ENCODE data around the gene C16orf82.

Gene C16orf82

GRCh38 chr16:27108051-27108770, 41.5 kb downstream of the C16orf82 start:
- ChIA-PET CTCF (interaction anchor here (1.1 kb wide), 1 partner anchor 10 kb away, joined by 3 read pairs; no protein-coding TSS in a partner anchor), POLR2A (no interaction called here)
- TF ChIP-seq CTCF (IDR thresholded peaks at IDR 0.05; ENCODE audit: insufficient read depth, low read length, missing control alignments) = no peak
- DNase-seq (ENCODE audit: low read depth, low spot score) = no peak
- no peak overlapping the region for H3K4me3 ChIP-seq (ENCODE audit: low read depth, low read length)

- POLR2A ChIA-PET = interaction anchor here (0.6 to 0.7 kb wide), 2 partner anchors 90 to 1832 kb away, joined by 3 read pairs; no protein-coding TSS in a partner anchor
- CTCF ChIA-PET = interaction anchor here (1.0 to 2.7 kb wide), 17 partner anchors 11 to 1877 kb away, joined by 3 to 18 read pairs (median 6); no protein-coding TSS in a partner anchor
These were observed 42.3 kb downstream of the C16orf82 start for GRCh38 chr16:27108826-27109665.

GRCh38 chr16:27109666-27110523, 43.2 kb downstream of the C16orf82 start:
- DNase-seq (ENCODE audit: low read depth, low spot score) = no peak
- CTCF ChIA-PET = interaction anchor here (0.6 to 2.7 kb wide), 33 partner anchors 10 to 1879 kb away, joined by 3 to 18 read pairs (median 5); no protein-coding TSS in a partner anchor
- POLR2A ChIA-PET = interaction anchor here (0.6 to 0.7 kb wide), 2 partner anchors 90 to 1833 kb away, joined by 3 read pairs; no protein-coding TSS in a partner anchor
- TF ChIP-seq CTCF (IDR thresholded peaks at IDR 0.05; ENCODE audit: insufficient read depth, low read length, missing control alignments) = peak; percentile 90
- peak overlapping the region; percentile 54 for H3K4me3 ChIP-seq (ENCODE audit: low read depth, low read length)

More at GRCh38 chr16:27108826-27109665, 42.3 kb downstream of the C16orf82 start:
- no peak for DNase-seq (ENCODE audit: low read depth, low spot score)
- no peak for TF ChIP-seq CTCF (IDR thresholded peaks at IDR 0.05; ENCODE audit: insufficient read depth, low read length, missing control alignments)
- H3K4me3 ChIP-seq (ENCODE audit: low read depth, low read length) = peak overlapping the region; percentile 52

GRCh38 chr16:27110524-27110896, 43.8 kb downstream of the C16orf82 start:
- POLR2A ChIA-PET = no interaction called here
- H3K4me3 ChIP-seq (ENCODE audit: low read depth, low read length) = no peak overlapping the region
- no peak for DNase-seq (ENCODE audit: low read depth, low spot score)
- CTCF ChIA-PET = interaction anchor here (0.6 to 2.7 kb wide), 36 partner anchors 9 to 1880 kb away, joined by 3 to 18 read pairs (median 5); no protein-coding TSS in a partner anchor
- no peak for TF ChIP-seq CTCF (IDR thresholded peaks at IDR 0.05; ENCODE audit: insufficient read depth, low read length, missing control alignments)

- no peak for DNase-seq (ENCODE audit: low read depth, low spot score)
- TF ChIP-seq CTCF (IDR thresholded peaks at IDR 0.05; ENCODE audit: insufficient read depth, low read length, missing control alignments) = no peak
- no peak overlapping the region for H3K4me3 ChIP-seq (ENCODE audit: low read depth, low read length)
- ChIA-PET CTCF (interaction anchor here (1.1 to 2.7 kb wide), 9 partner anchors 10 to 1835 kb away, joined by 3 to 18 read pairs (median 5); no protein-coding TSS in a partner anchor), POLR2A (no interaction called here)
These were observed 44.8 kb downstream of the C16orf82 start for GRCh38 chr16:27111486-27111885.
